PC-3 (cell line): Measurements from ENCODE around the gene CFAP410.

Source experiments
- CTCF ChIP-seq: fragments of 300-600 bp; sonication (generic); conservative IDR thresholded peaks from 2 replicates; pipeline ENCODE4 v1.5.1; 2017; ENCODE audit warnings: antibody characterized with exemption, low read depth, mild to moderate bottlenecking, low read length
- EZH2 ChIP-seq: fragments of 300-600 bp; sonication (generic); IDR thresholded peaks from one replicate; pipeline ENCODE4 v1.6.1; 2017; ENCODE audit warnings: antibody characterized with exemption, mild to moderate bottlenecking, low read length; ENCODE audit not compliant: unreplicated experiment
- EZH2phosphoT487 ChIP-seq: fragments of 300-600 bp; sonication (generic); IDR thresholded peaks from 2 replicates; pipeline ENCODE4 v1.6.1; 2018; ENCODE audit warnings: mild to moderate bottlenecking, antibody characterized with exemption, low read length, borderline replicate concordance

- TF ChIP-seq EZH2 (no peak), CTCF (no peak), EZH2phosphoT487 (no peak)
Observed at GRCh38 chr21:44325386-44326271, 13.6 kb downstream of the CFAP410 start.
